Chondrocyte (in vitro differentiated cells): ENCODE data around the gene NEMP1. TPM values are rescaled to one million over a fixed set of nuclear protein-coding genes. Genes with fewer than 3 reads are reported as not detected.
A peak's percentile ranks its signal among the peaks of the same experiment; 100 is the strongest.

Source experiments
- DNase-seq: peaks from one replicate; pipeline ENCODE4 v3.0.0; 2021; ENCODE audit warnings: mixed read lengths, low spot score
- H3K27ac Mint-ChIP-seq: one replicate; pipeline ENCODE4 v1.8.0; 2021; ENCODE audit warnings: mild to moderate bottlenecking, moderate library complexity, mixed read lengths; ENCODE audit not compliant: unreplicated experiment
- H3K27me3 Mint-ChIP-seq: 2 replicates; pipeline ENCODE4 v1.8.0; 2021; ENCODE audit warnings: low read depth, mixed read lengths
- H3K36me3 Mint-ChIP-seq: 2 replicates; pipeline ENCODE4 v1.8.0; 2021; ENCODE audit warnings: low read depth, mixed read lengths
- H3K4me1 Mint-ChIP-seq: 2 replicates; pipeline ENCODE4 v1.8.0; 2021; ENCODE audit warnings: low read depth, mild to moderate bottlenecking, mixed read lengths
- H3K4me3 Mint-ChIP-seq: one replicate; pipeline ENCODE4 v1.8.0; 2021; ENCODE audit warnings: mild to moderate bottlenecking, moderate library complexity, mixed read lengths; ENCODE audit not compliant: unreplicated experiment
- H3K9me3 Mint-ChIP-seq: 2 replicates; pipeline ENCODE4 v1.8.0; 2021; ENCODE audit warnings: low read depth, mixed read lengths
- CTCF ChIP-seq: fragments of 200-600 bp; sonication (generic); IDR thresholded peaks from 2 replicates; pipeline ENCODE4 v1.5.0; 2021; ENCODE audit warnings: antibody characterized with exemption, mild to moderate bottlenecking, moderate library complexity
- total RNA-seq: library from RNA; stranded (reverse); gene quantifications from 3 replicates; pipeline ENCODE4 v1.2.1, GENCODE V29; 2021

NEMP1 gene
- total RNA-seq, 1 donor from 2014 or later = 11.7 TPM

- DNase-seq = no peak
- no peaks in the 10 kb centered on the region for H3K27me3 Mint-ChIP-seq
Measured at GRCh38 chr12:57110104-57111030, 31.8 kb upstream of the NEMP1 start.

GRCh38 chr12:57109207-57110103 is 30.9 kb upstream of the NEMP1 start:
- Mint-ChIP-seq H3K27ac (peak overlapping the region; percentile 99), H3K9me3 (no peaks in the 10 kb centered on the region), H3K36me3 (peaks cover 18% of the 10 kb centered on the region), H3K4me1 (peaks cover 41% of the 10 kb centered on the region), H3K4me3 (peak overlapping the region; percentile 89), H3K27me3 (no peaks in the 10 kb centered on the region)
- DNase-seq = no peak
- no peak for TF ChIP-seq CTCF

More at GRCh38 chr12:57110104-57111030, 31.8 kb upstream of the NEMP1 start:
- Mint-ChIP-seq H3K27ac (peak overlapping the region; percentile 99), H3K9me3 (no peaks in the 10 kb centered on the region), H3K4me1 (peaks cover 41% of the 10 kb centered on the region), H3K4me3 (peak overlapping the region; percentile 89), H3K36me3 (peaks cover 12% of the 10 kb centered on the region)
- peak; percentile 18 for TF ChIP-seq CTCF

DNA sequence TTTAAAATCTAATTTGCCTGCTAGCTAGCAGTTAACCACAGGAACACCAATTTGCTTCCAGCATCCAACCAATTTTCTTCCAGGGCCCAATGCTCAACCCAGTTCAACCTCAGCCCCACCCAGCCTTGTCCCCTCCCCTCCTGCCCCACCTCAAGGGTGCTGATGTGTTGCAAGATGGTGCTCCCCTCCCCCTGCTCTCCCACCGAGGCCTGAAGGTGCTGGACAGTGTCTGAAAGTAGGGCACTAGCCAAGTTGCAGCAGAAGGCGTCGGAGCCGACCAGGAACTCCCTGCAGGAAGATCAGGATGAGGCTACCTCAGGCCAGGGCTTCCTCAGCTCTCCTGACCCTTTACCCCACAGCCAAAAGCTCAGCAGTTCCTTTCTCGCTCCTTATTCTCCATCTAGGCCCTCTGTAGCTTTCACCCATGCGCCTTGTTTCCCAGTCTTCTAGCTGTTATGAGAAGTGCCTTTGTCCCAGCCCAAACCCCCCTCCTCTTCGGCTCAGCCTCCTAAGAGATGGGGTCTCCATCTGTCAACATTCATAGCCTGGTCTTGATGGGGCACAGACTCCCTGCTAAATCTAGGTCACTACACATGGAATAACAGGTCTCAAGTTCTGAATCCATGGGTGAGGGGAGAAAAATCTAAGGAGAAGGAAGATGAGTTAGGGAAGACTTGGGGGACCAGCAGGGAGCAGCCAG is 29.0 kb upstream of the NEMP1 start:
- no peak for DNase-seq
- no peak for TF ChIP-seq CTCF
- H3K9me3 Mint-ChIP-seq = no peaks in the 10 kb centered on the region
- H3K36me3 Mint-ChIP-seq = peaks cover 23% of the 10 kb centered on the region
- peaks cover 38% of the 10 kb centered on the region for H3K4me1 Mint-ChIP-seq
- no peak overlapping the region for H3K4me3 Mint-ChIP-seq
- no peaks in the 10 kb centered on the region for H3K27me3 Mint-ChIP-seq
- H3K27ac Mint-ChIP-seq = no peak overlapping the region

DNA sequence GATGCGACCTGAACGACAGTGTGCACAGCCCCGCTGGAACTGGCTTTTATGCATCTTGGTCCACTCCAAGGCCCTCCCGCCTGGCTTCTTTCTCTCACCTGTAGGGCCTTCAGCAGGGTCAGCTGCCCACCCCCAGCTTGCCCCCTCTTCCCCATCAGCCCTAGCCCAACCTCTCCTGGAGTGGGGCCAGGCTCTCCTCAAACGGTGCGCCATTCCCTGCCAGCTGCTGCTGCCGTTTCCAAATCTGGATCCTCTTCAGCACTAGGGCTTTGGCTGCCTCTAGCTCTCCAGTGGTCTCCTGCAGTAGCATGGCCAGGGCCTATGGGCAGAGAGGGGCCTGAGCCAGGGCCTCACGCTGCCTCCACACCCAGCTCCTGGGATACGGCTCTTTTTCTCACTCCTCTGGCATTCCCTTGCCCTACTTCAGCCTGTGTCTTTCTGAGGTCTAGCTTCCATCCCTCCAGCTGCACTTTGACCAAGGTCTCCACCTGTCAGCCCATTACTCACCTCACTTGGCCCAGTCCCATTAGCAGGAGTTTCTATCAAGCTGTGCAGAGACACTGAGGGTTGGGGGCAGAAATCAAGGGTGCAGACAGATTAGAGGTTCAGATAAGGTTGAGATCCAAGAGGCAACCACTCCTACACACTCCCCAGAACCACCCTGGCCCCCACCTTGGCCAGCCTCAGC is 27.6 kb upstream of the NEMP1 start:
- Mint-ChIP-seq H3K4me1 (peaks cover 25% of the 10 kb centered on the region), H3K9me3 (no peaks in the 10 kb centered on the region), H3K27me3 (no peaks in the 10 kb centered on the region), H3K36me3 (peaks cover 23% of the 10 kb centered on the region), H3K27ac (no peak overlapping the region), H3K4me3 (no peak overlapping the region)
- DNase-seq = no peak
- TF ChIP-seq CTCF = no peak
